ENCODE measurements around the gene ATG2B. TPM values are rescaled to one million over a fixed set of nuclear protein-coding genes. Genes with fewer than 3 reads are reported as not detected.

The ATG2B gene
- total RNA-seq, 2 experiments from 2014 or later, result 12.1 to 13.4 TPM

DNA sequence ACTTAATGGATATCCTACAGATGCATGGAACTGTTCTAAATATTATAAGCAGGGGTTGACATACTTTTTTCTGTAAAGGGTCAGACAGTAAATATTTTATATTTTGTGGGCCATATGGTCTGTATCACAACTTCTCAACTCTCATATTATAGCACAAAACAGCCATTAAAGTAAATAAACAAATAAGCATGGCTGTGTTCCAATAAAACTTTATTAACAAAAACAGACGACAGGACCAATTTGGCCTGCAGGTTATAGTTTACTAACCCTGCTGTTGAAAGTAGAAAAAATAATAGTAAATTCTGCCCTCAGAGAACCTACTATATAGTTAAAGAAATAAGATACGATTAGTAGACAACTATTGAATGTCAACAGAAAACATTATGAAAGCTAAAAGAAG is 17.5 kb downstream of the ATG2B start:
- CTCF ChIA-PET, result no interaction called here
- Mint-ChIP-seq H3K27me3 (ENCODE audit: low read depth) (no peaks in the 10 kb centered on the region), H3K4me1 (ENCODE audit: low read depth) (no peaks in the 10 kb centered on the region), H3K9me3 (ENCODE audit: insufficient read depth) (no peaks in the 10 kb centered on the region), H3K27ac (no peak overlapping the region), H3K36me3 (ENCODE audit: low read depth) (no peaks in the 10 kb centered on the region), H3K4me3 (no peak overlapping the region)
- POLR2A ChIA-PET, result no interaction called here
- DNase-seq (no peak), ATAC-seq (no peak)

- CTCF ChIA-PET, result interaction anchor here (1.0 kb wide), 1 partner anchor 15 kb away, joined by 4 read pairs; no protein-coding TSS in a partner anchor
- POLR2A ChIA-PET, result no interaction called here
- no peak for ATAC-seq
These were observed 21.8 kb downstream of the ATG2B start for GRCh38 chr14:96341323-96341722.

DNA sequence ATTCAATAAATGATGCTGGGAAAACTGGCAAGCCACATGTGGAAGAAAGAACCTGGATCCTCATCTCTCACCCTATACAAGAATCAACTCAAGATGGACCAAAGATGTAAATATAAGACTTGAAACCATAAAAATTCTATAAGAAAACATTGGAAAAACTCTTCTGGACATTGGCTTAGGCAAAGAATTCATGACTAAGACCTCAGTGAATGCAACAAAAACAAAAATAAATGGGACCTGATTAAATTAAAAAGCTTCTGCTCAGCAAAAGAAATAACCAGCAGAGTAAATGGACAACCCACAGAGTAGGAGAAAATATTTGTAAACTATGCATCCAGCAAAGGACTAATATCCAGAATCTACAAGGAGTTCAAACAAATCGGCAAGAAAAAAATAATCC is 24.6 kb downstream of the ATG2B start:
- no peak overlapping the region for H3K27ac Mint-ChIP-seq
- no peak overlapping the region for H3K4me3 Mint-ChIP-seq
- H3K4me1 Mint-ChIP-seq (ENCODE audit: low read depth), result no peaks in the 10 kb centered on the region
- H3K27me3 Mint-ChIP-seq (ENCODE audit: low read depth), result no peaks in the 10 kb centered on the region
- peaks cover 10% of the 10 kb centered on the region for H3K36me3 Mint-ChIP-seq (ENCODE audit: low read depth)
- ATAC-seq (no peak), DNase-seq (no peak)
- ChIA-PET CTCF (no interaction called here), POLR2A (no interaction called here)
- H3K9me3 Mint-ChIP-seq (ENCODE audit: insufficient read depth), result no peaks in the 10 kb centered on the region

More at GRCh38 chr14:96341323-96341722, 21.8 kb downstream of the ATG2B start:
- H3K4me3 Mint-ChIP-seq, result no peak overlapping the region
- H3K27me3 Mint-ChIP-seq (ENCODE audit: low read depth), result no peaks in the 10 kb centered on the region
- peaks cover 10% of the 10 kb centered on the region for H3K36me3 Mint-ChIP-seq (ENCODE audit: low read depth)
- H3K27ac Mint-ChIP-seq, result no peak overlapping the region
- no peaks in the 10 kb centered on the region for H3K4me1 Mint-ChIP-seq (ENCODE audit: low read depth)
- no peaks in the 10 kb centered on the region for H3K9me3 Mint-ChIP-seq (ENCODE audit: insufficient read depth)
- no peak for DNase-seq

DNA sequence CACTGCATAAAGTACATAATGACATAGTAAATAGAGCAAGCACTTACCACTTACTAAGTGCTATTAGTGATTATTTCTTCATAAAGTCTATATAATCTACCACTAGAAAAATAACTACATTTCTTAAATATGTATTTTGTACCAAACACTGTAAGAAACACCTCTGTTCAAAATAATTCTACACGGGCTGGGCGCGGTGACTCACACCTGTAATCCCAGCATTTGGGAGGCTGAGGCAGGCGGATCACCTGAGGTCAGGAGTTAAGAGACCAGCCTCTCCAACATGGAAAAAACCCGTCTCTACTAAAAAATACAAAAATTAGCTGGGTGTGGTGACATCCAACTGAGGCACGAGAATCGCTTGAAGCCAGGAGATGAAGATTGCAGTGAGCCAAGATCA is 38.9 kb downstream of the ATG2B start:
- ATAC-seq (no peak), DNase-seq (no peak)
- H3K9me3 Mint-ChIP-seq (ENCODE audit: insufficient read depth), result no peaks in the 10 kb centered on the region
- ChIA-PET CTCF (no interaction called here), POLR2A (no interaction called here)
- no peak overlapping the region for H3K27ac Mint-ChIP-seq
- no peaks in the 10 kb centered on the region for H3K27me3 Mint-ChIP-seq (ENCODE audit: low read depth)
- H3K4me3 Mint-ChIP-seq, result no peak overlapping the region
- H3K4me1 Mint-ChIP-seq (ENCODE audit: low read depth), result no peaks in the 10 kb centered on the region
- H3K36me3 Mint-ChIP-seq (ENCODE audit: low read depth), result peaks cover 10% of the 10 kb centered on the region

GRCh38 chr14:96320605-96321004 is 42.5 kb downstream of the ATG2B start:
- Mint-ChIP-seq H3K27ac (no peak overlapping the region), H3K36me3 (ENCODE audit: low read depth) (peaks cover 29% of the 10 kb centered on the region), H3K9me3 (ENCODE audit: insufficient read depth) (no peaks in the 10 kb centered on the region), H3K27me3 (ENCODE audit: low read depth) (no peaks in the 10 kb centered on the region), H3K4me1 (ENCODE audit: low read depth) (no peaks in the 10 kb centered on the region), H3K4me3 (no peak overlapping the region)
- DNase-seq (no peak), ATAC-seq (no peak)
- ChIA-PET POLR2A (interaction anchor here (0.6 kb wide), 1 partner anchor 419 kb away, joined by 3 read pairs; no protein-coding TSS in a partner anchor), CTCF (no interaction called here)

DNA sequence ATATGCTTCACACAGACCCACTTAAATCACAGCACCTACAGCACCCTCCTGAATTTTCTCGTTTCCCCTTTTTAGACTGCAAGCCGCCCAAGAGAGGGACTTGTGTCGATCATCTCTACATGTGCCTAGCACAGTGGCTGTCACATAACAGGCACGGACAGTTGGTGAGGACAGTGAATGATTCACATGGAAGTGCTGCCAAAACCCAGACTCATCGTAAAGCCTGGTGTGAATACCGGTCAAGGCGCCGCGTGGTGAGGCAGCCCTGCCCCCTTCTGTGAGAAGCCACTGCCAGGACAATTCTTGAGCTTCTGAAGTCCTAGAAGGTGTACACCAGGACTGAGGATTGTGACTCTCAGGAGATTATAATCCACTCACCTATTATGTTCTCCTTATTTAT is 44.3 kb downstream of the ATG2B start:
- no peak for ATAC-seq
- Mint-ChIP-seq H3K4me1 (ENCODE audit: low read depth) (no peaks in the 10 kb centered on the region), H3K27me3 (ENCODE audit: low read depth) (no peaks in the 10 kb centered on the region), H3K27ac (no peak overlapping the region), H3K36me3 (ENCODE audit: low read depth) (peaks cover 31% of the 10 kb centered on the region), H3K4me3 (no peak overlapping the region), H3K9me3 (ENCODE audit: insufficient read depth) (no peaks in the 10 kb centered on the region)
- ChIA-PET CTCF (no interaction called here), POLR2A (no interaction called here)
- DNase-seq, result no peak

DNA sequence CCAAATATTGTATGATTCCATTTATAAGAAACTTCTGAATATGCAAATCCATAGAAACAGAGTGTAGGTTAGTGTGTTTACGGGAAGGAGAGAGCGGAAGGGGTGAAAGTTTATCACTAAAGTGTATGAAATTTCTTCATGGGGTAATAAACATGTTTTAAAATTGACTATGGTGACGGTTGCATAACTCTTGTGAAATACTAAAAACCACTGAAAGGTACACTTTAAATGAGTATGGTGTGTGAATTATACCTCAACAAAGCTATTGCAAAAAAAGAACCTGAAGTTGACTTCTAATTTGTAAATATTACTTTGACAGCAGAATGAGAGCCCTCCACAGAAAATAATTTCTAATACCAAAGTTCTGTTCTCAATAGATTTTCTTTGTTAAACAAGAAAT is 47.1 kb downstream of the ATG2B start:
- DNase-seq (no peak), ATAC-seq (no peak)
- peaks cover 31% of the 10 kb centered on the region for H3K36me3 Mint-ChIP-seq (ENCODE audit: low read depth)
- no peaks in the 10 kb centered on the region for H3K9me3 Mint-ChIP-seq (ENCODE audit: insufficient read depth)
- H3K4me3 Mint-ChIP-seq, result no peak overlapping the region
- POLR2A ChIA-PET, result no interaction called here
- no peak overlapping the region for H3K27ac Mint-ChIP-seq
- no peaks in the 10 kb centered on the region for H3K27me3 Mint-ChIP-seq (ENCODE audit: low read depth)
- CTCF ChIA-PET, result no interaction called here
- H3K4me1 Mint-ChIP-seq (ENCODE audit: low read depth), result no peaks in the 10 kb centered on the region

DNA sequence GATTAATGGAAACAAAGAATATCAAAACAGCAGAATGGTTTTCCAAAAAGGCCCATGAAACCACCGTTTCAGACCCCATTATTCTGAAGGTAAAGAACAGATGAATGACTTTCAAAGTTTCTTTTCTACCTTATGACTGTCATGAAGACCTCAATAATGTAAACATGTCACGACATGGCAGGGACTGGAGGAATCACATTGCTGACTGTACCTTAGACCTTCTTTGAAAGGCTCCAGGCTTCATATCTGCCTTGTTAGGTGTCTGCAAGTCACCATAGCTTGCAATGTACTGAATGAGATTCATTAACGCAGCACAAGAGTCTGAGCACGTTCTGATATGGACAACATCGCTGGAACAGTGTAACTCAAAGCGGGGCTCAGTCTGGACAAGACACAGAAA is 52.2 kb downstream of the ATG2B start:
- POLR2A ChIA-PET, result no interaction called here
- Mint-ChIP-seq H3K9me3 (ENCODE audit: insufficient read depth) (no peaks in the 10 kb centered on the region), H3K27me3 (ENCODE audit: low read depth) (no peaks in the 10 kb centered on the region), H3K27ac (no peak overlapping the region), H3K4me3 (no peak overlapping the region), H3K4me1 (ENCODE audit: low read depth) (no peaks in the 10 kb centered on the region), H3K36me3 (ENCODE audit: low read depth) (peaks cover 19% of the 10 kb centered on the region)
- ATAC-seq (no peak), DNase-seq (no peak)
- CTCF ChIA-PET, result interaction anchor here (1.3 kb wide), 1 partner anchor 105 kb away, joined by 3 read pairs; no protein-coding TSS in a partner anchor

DNA sequence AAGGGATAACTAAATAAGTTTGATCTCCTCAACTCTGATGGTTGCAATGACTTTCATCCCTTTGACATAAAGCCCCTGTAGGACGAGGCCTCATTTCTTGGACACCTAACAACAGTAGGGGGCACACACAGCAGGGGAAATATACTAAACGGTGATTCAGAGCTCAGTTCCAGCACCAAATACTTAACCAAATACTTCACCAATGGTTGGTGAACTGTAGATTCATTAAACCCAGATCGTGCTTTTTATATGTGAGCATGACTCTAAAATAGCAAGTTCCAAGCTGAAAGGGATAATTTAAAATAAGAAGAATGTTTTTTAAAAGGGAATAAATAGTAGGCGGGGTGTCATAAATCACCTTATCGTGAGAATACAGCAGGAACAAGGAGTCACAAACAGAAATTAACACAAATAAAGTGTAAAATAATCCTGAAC is 53.2 kb downstream of the ATG2B start:
- Mint-ChIP-seq H3K4me1 (ENCODE audit: low read depth) (no peaks in the 10 kb centered on the region), H3K27me3 (ENCODE audit: low read depth) (no peaks in the 10 kb centered on the region), H3K9me3 (ENCODE audit: insufficient read depth) (no peaks in the 10 kb centered on the region), H3K4me3 (no peak overlapping the region), H3K36me3 (ENCODE audit: low read depth) (peaks cover 11% of the 10 kb centered on the region), H3K27ac (no peak overlapping the region)
- CTCF ChIA-PET, result interaction anchor here (1.3 to 2.8 kb wide), 2 partner anchors 10 to 106 kb away, joined by 3 to 11 read pairs; no protein-coding TSS in a partner anchor
- POLR2A ChIA-PET, result no interaction called here
- DNase-seq (no peak), ATAC-seq (no peak)

- POLR2A ChIA-PET, result no interaction called here
- ATAC-seq, result no peak
These were observed 53.8 kb downstream of the ATG2B start for GRCh38 chr14:96309133-96309895.

DNA sequence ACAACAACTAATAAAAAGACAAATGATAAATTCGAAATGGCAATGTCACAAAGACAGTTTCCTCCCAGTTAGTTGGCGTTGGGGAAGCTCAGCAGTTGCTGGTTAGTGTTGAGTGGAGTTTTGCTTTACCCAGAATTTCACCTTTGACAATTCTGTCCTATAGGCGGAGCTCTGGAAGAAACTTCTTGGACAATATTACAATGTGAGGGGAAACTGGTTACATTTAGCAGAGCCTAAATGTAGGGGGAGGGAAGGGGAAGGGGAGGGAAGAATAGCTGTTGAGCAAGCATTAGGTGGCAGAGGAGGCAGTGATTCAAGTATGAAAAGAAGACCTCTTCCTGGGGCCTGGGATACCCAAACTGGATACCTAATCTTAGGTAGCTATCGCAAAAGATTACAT is 55.7 kb downstream of the ATG2B start:
- Mint-ChIP-seq H3K36me3 (ENCODE audit: low read depth) (peaks cover 10% of the 10 kb centered on the region), H3K4me3 (no peak overlapping the region), H3K4me1 (ENCODE audit: low read depth) (no peaks in the 10 kb centered on the region), H3K27me3 (ENCODE audit: low read depth) (no peaks in the 10 kb centered on the region), H3K27ac (no peak overlapping the region), H3K9me3 (ENCODE audit: insufficient read depth) (no peaks in the 10 kb centered on the region)
- ChIA-PET POLR2A (no interaction called here), CTCF (interaction anchor here (1.8 to 2.8 kb wide), 2 partner anchors 8 to 31 kb away, joined by 5 to 11 read pairs; no protein-coding TSS in a partner anchor)
- ATAC-seq (no peak), DNase-seq (no peak)

More at GRCh38 chr14:96309133-96309895, 53.8 kb downstream of the ATG2B start:
- Mint-ChIP-seq H3K27ac (no peak overlapping the region), H3K36me3 (ENCODE audit: low read depth) (peaks cover 12% of the 10 kb centered on the region), H3K9me3 (ENCODE audit: insufficient read depth) (no peaks in the 10 kb centered on the region), H3K4me1 (ENCODE audit: low read depth) (no peaks in the 10 kb centered on the region), H3K4me3 (no peak overlapping the region), H3K27me3 (ENCODE audit: low read depth) (no peaks in the 10 kb centered on the region)
- CTCF ChIA-PET, result interaction anchor here (2.8 kb wide), 1 partner anchor 10 kb away, joined by 11 read pairs; no protein-coding TSS in a partner anchor
- no peak for DNase-seq

- CTCF ChIA-PET, result interaction anchor here (0.6 kb wide), 1 partner anchor 12 kb away, joined by 3 read pairs; no protein-coding TSS in a partner anchor
- Mint-ChIP-seq H3K9me3 (ENCODE audit: insufficient read depth) (no peaks in the 10 kb centered on the region), H3K36me3 (ENCODE audit: low read depth) (peaks cover 7% of the 10 kb centered on the region)
These were observed 58.2 kb downstream of the ATG2B start for GRCh38 chr14:96304956-96305355.

More at GRCh38 chr14:96304956-96305355, 58.2 kb downstream of the ATG2B start:
- ATAC-seq, result no peak
- Mint-ChIP-seq H3K27me3 (ENCODE audit: low read depth) (no peaks in the 10 kb centered on the region), H3K4me1 (ENCODE audit: low read depth) (no peaks in the 10 kb centered on the region), H3K27ac (no peak overlapping the region), H3K4me3 (no peak overlapping the region)
- POLR2A ChIA-PET, result no interaction called here
- no peak for DNase-seq
